HCT116 (cell line): ENCODE measurements around the gene SVEP1.

ENCODE experiments used
- EZH2 ChIP-seq: fragments of 200-600 bp; sonication (generic); IDR thresholded peaks from 2 replicates; pipeline ENCODE4 v1.6.1; 2017; ENCODE audit warnings: antibody characterized with exemption, mixed run types
- JUND ChIP-seq: IDR thresholded peaks from 2 replicates; pipeline ENCODE4 v1.6.1; 2012
- POLR2AphosphoS5 ChIP-seq: IDR thresholded peaks from 2 replicates; pipeline ENCODE4 v1.6.1; 2011; ENCODE audit warnings: mild to moderate bottlenecking, low read depth, low read length, moderate library complexity
- RAD21 ChIP-seq: IDR thresholded peaks from 2 replicates; pipeline ENCODE4 v1.6.1; 2012; ENCODE audit warnings: low read depth, mild to moderate bottlenecking
- SIN3A ChIP-seq: IDR thresholded peaks from 2 replicates; pipeline ENCODE4 v1.6.1; 2012; ENCODE audit warnings: low read depth
- YY1 ChIP-seq: IDR thresholded peaks from 2 replicates; pipeline ENCODE4 v1.6.1; 2011; ENCODE audit warnings: low read length, low read depth, moderate library complexity, mild to moderate bottlenecking; ENCODE audit not compliant: insufficient replicate concordance; ENCODE audit errors: extremely low read depth
- TF ChIP-seq, protein P1 (sequence below), 3 experiments: fragments of 200-600 bp in 1 of 3; sonication (generic) in 1 of 3; IDR thresholded peaks in 2 of 3; conservative IDR thresholded peaks in 1 of 3; 2 replicates each; pipeline ENCODE4 v1.5.1; 2012 to 2017; ENCODE audit warnings: low read depth in 2 of 3, low read length in 2 of 3, antibody characterized with exemption in 1 of 3, borderline replicate concordance in 1 of 3, control low read depth in 1 of 3, mild to moderate bottlenecking in 1 of 3, mixed read lengths in 1 of 3, mixed run types in 1 of 3, moderate library complexity in 1 of 3; ENCODE audit not compliant: insufficient read depth in 1 of 3
- TF ChIP-seq, protein P2 (sequence below): IDR thresholded peaks from 2 replicates; pipeline ENCODE4 v1.6.1; 2012
- TF ChIP-seq, protein P3 (sequence below): IDR thresholded peaks from 2 replicates; pipeline ENCODE4 v1.6.1; 2012

DNA sequence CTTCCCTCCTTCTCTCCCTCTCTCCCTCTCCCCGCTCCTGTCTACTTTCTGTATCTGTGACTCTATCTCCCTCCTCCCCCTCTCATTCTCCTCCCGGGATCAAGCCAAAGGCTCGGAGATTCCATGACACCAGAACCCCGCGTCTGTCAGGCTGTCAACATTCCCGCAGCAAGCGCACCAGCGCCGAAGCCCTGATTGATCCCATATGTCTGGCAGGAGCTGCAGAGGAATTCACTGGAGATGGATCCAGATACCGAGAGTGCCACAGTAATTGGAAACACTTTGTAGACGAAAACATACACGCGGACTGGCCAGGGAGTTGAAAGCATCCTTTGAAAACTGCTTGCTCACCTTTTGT is 300 bp upstream of the SVEP1 start:
- TF ChIP-seq SIN3A = no peak
- TF ChIP-seq, protein P1, sequence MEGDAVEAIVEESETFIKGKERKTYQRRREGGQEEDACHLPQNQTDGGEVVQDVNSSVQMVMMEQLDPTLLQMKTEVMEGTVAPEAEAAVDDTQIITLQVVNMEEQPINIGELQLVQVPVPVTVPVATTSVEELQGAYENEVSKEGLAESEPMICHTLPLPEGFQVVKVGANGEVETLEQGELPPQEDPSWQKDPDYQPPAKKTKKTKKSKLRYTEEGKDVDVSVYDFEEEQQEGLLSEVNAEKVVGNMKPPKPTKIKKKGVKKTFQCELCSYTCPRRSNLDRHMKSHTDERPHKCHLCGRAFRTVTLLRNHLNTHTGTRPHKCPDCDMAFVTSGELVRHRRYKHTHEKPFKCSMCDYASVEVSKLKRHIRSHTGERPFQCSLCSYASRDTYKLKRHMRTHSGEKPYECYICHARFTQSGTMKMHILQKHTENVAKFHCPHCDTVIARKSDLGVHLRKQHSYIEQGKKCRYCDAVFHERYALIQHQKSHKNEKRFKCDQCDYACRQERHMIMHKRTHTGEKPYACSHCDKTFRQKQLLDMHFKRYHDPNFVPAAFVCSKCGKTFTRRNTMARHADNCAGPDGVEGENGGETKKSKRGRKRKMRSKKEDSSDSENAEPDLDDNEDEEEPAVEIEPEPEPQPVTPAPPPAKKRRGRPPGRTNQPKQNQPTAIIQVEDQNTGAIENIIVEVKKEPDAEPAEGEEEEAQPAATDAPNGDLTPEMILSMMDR (IDR thresholded peaks at IDR 0.05 in 2 of 3, conservative IDR thresholded peaks at IDR 0.05 in 1 of 3; ENCODE audit: borderline replicate concordance in 1 of 3, insufficient read depth in 1 of 3, low read depth in 2 of 3, low read length in 2 of 3) = no peak
- TF ChIP-seq POLR2AphosphoS5 = no peak
- no peak for TF ChIP-seq EZH2
- TF ChIP-seq, protein P2, sequence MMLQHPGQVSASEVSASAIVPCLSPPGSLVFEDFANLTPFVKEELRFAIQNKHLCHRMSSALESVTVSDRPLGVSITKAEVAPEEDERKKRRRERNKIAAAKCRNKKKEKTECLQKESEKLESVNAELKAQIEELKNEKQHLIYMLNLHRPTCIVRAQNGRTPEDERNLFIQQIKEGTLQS = no peak
- TF ChIP-seq, protein P3, sequence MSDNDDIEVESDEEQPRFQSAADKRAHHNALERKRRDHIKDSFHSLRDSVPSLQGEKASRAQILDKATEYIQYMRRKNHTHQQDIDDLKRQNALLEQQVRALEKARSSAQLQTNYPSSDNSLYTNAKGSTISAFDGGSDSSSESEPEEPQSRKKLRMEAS = no peak
- no peak for TF ChIP-seq YY1
- TF ChIP-seq RAD21 = no peak
- no peak for TF ChIP-seq JUND
